Activated CD4-positive, alpha-beta T cell treated with anti-CD3 and anti-CD28 coated beads, Interleukin-2, amount 50 U/mL, for 4 hours (primary cell): ENCODE data around the gene LTBP4.

ENCODE experiments used
- DNase-seq, 2 experiments: peaks; one replicate each; pipeline ENCODE4 v3.0.0-alpha.2; 2020

LTBP4 gene

DNA sequence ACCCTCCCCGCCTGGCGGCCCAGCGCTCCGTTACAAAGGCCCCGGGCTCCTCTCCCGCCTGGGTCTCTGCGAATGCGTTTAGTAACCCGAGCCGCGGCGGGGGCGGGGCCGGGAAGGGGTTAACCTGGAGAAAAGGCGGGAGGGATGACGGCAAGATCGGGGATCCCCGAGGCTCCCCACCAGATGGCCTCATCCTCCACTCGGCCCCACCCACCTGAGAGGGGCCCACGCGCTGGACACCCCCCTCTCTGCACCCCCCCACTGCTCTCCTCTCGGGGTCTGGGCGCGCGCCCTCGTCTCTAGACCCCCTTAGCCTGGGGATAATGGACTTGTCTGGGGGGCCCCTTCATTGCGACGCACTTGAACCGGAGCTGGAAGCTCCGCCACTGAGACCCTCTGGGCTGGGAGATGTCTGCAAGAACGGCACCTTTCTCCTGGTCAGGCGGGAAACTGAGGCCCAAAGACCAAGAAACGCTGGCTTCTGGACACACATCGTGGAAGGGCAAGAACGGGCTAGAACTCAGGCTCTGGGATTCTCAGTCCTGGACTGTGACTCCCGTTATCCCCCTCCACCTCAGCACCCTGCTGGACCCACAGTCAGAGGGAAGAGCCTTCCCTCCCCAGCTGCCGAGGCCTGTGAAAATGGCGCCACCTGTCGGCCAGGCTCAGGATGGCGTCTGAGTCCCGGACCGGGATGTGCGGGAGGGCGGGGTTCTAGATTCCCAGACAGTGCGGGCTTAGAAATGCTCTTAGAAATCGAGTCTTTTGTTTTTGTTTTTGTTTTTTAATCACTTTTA is 2.9 kb upstream of the LTBP4 start:
- DNase-seq = peak; percentile 79 to 80

DNA sequence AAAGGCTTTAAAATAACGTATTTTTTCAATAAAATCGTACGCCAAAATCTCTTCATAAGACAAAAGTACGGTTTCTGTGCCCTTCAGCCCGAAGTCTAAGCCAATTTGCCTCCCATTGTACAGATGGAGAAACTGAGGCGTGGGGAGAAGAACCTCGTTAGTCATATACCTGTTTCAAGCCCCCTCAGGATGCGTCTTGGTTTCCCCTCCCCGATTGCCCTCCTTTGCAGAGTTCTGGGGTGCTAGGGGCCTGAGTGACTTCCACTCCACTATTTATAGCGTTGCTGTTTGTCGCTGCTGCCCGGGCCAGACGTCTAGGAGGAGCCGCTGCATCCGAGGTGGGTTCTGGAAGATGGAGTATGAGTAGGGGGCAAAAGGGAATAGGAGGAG is 2.3 kb upstream of the LTBP4 start:
- no peak for DNase-seq

DNA sequence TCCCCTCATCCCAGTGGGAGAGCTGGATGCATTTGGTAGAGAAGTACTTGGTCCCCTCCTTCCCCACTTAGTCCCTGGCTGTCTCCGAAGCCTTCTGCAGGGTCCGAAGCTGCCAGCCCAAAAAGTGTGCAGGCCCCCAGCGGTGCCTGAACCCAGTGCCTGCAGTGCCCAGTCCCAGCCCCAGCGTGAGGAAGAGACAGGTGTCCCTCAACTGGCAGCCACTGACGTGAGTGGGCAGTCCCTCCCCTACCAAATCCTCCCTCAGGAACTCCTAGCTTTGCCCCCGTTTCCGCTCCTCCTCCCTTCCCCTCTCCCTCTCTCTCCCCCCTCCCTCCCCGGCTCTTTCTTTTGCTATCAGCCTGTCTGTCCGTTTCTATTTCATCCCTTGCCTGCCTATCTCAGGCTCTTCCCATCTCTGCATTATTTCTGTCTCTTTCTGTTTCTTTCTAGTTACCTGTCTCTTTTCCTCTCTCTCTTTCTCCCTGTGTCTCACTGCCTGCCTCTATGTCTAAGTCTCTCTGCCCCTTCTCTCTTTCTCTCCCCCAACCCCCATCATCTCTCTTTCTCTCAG is 1.8 kb upstream of the LTBP4 start:
- DNase-seq = no peak

DNA sequence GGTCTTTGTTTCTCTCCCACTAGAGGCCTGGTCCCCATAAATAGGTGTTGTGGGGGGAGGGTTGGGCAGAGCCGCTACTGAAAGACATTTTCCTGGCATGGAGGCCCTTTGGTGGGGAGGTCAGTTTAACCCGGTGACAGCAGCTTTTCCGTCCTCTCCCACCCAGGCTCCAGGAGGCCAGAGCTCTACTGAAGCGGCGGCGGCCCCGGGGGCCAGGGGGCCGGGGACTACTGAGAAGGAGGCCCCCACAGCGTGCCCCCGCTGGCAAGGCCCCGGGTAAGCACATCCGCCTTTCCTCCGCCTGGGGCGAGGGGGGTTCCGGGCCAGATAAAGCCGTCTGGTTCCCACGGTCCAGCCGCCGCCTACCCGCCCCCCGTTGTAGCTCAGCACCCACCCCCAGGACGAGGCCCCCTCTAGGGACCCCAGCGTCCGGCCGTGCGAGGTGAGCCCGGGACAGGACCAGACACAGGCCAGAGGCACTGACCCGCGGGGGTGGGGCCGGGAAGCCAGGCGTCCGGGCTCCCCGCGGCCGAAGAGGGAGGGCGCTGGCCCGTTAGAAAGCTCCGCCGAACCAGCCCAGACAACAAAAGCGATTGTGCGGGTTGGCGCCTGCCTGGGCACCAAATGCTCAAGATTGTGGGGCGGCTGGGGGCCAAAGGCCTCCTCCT is 1.1 kb upstream of the LTBP4 start:
- no peak for DNase-seq

DNA sequence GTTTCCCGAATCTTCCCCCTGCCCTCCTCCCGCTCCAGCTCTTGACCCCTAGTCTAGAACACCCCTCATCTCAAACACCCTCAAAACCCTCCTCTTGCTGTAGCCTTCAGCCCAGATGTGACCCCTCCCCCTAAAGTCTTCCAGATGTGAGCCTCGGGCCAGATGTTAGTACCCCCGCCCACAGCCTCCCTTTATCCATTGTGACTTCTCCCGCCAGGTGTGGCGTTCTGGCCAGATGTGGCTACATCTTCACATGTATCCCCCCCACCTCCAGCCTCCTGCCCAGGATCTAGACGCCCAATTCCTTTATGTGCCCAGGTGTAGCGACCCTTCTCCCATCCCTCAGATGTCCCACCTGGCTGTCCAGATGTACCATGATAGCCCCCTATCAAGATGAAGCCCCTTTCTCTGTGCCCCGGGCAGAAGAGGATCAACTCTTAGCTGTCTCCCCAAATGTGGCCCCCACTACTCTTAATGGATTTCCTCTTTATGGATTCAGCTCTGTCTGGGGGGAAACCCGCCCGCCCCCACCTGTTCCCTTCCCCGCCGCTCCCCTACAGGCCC is 517 bp upstream of the LTBP4 start:
- no peak for DNase-seq

GRCh38 chr19:40603071-40603388 is 1.9 kb downstream of the LTBP4 start:
- DNase-seq = no peak

- peak; percentile 97 to 98 for DNase-seq
Measured at GRCh38 chr19:40603389-40604170, 2.4 kb downstream of the LTBP4 start.

- DNase-seq = no peak
Measured at GRCh38 chr19:40604171-40604646, 3.0 kb downstream of the LTBP4 start.

GRCh38 chr19:40604647-40605215 is 3.6 kb downstream of the LTBP4 start:
- no peak for DNase-seq

DNA sequence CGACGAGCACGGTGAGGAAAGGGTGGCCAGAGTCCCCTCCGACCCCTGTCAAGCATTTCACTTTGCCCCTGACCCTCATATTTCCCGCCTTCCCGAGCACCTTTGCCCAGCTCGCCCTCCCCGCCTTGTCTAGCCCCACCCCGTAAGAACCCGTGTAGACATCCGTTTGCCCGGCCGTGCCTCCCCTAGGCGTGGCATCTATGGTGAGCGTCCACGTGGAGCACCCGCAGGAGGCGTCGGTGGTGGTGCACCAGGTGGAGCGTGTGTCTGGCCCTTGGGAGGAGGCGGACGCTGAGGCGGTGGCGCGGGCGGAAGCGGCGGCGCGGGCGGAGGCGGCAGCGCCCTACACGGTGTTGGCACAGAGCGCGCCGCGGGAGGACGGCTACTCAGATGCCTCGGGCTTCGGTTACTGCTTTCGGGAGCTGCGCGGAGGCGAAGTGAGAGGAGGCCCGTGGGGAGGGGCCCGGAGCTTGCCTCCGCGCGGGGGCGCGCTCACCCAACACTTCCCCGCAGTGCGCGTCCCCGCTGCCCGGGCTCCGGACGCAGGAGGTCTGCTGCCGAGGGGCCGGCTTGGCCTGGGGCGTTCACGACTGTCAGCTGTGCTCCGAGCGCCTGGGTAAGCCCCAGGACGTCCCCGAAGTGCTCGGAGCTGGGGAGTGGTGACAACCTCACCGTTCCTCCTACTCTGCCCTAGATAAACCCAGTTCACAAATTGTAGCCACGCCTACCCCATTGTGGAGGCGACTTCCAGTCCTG is 4.2 kb downstream of the LTBP4 start:
- peak; percentile 76 to 83 for DNase-seq

DNA sequence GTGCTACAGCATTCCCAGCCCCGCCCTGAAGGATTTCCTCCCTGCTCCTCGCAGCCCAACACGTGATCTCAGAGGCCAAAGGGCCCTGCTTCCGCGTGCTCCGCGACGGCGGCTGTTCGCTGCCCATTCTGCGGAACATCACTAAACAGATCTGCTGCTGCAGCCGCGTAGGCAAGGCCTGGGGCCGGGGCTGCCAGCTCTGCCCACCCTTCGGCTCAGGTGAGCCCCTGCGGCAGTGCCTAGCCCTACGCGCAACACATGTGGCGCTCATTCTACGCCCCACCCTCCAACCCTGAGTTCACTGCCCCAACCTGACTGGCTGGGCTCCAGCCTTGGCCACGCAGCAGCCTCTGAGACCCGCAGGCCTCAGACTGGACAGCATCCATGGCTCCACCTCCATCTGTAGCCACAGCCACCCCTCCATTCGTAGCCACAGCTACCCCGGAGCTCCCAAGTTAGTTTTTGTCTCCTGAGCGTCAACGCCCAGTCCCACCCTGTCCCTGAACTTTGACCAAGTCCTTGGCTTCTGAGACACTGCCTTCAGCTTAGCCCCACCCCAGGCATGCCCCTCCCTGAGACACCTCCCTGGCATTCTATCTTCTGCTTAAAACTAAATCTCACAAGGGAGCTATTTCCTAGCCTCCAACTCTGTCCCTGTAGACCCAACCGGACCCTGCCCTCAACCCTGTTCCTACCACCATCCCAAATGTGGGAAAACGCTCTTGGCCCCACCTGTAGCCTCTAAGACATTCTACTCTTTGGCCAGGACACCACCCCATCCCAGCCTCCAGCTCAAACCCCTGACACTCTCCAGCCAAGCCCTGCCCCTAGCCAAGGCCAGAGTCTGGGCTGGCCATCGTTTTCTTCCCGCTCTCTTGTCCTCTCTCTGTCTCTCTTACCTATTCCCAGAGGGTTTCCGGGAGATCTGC is 6.4 kb downstream of the LTBP4 start:
- DNase-seq = no peak

DNA sequence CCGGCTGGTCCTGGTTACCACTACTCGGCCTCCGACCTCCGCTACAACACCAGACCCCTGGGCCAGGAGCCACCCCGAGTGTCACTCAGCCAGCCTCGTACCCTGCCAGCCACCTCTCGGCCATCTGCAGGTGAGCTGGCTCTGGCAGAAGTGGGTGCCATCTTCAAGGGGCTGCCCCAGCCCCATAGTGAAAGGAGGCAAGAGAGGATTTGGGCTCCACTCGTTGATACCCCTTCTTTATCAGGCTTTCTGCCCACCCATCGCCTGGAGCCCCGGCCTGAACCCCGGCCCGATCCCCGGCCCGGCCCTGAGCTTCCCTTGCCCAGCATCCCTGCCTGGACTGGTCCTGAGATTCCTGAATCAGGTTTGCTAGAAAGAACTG is 7.1 kb downstream of the LTBP4 start:
- DNase-seq = no peak

DNA sequence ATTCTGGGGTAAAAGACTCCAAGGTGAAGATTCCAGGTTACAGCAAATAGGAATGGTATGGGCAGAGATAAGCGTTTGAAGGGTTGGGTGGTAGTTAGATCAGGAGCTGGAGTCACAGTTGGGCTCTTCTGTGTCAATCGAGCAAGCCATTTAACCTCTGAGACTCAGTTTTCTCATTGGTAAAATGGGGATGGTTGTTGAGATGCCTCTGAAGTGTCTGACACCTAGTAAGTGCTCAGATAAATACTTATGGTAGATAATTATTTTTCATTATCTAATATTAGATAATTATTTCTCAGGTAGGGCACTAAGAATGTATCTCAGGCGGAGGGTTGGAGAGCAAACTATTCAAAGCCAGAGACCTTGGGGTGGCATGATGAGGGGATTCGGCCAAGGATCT is 7.8 kb downstream of the LTBP4 start:
- no peak for DNase-seq

DNA sequence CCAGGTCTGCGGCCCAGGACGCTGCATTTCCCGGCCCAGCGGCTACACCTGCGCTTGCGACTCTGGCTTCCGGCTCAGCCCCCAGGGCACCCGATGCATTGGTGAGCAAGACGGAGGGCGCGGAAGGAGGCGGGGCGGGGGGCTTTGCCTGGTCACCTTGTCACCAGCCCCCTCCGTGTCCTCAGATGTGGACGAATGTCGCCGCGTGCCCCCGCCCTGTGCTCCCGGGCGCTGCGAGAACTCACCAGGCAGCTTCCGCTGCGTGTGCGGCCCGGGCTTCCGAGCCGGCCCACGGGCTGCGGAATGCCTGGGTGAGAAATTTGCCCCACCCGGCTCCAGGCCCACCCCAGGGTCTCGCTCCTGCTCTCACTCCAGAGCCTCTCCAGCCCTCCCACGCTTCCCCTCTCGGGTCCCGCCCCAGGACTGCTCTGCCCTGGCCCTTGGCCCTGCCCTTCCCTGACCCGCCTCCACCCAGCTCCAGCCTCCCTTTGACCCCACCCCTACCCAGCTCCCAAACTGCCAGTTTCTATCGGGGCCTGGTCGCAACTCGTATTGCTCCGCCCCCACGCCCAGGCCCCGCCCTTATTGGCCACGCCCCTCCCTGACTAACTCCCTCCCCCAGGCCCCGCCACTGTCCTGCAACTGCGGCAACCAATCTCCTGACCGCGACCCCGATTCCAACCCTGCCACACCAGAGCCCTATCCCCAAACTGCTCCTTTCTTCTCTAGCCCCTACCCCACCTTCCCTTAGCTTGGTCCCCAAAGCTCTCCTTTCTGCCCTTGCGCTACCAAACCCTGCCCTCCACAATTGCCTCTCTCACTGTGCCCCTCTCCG is 8.6 kb downstream of the LTBP4 start:
- DNase-seq = peak; percentile 83 to 88

DNA sequence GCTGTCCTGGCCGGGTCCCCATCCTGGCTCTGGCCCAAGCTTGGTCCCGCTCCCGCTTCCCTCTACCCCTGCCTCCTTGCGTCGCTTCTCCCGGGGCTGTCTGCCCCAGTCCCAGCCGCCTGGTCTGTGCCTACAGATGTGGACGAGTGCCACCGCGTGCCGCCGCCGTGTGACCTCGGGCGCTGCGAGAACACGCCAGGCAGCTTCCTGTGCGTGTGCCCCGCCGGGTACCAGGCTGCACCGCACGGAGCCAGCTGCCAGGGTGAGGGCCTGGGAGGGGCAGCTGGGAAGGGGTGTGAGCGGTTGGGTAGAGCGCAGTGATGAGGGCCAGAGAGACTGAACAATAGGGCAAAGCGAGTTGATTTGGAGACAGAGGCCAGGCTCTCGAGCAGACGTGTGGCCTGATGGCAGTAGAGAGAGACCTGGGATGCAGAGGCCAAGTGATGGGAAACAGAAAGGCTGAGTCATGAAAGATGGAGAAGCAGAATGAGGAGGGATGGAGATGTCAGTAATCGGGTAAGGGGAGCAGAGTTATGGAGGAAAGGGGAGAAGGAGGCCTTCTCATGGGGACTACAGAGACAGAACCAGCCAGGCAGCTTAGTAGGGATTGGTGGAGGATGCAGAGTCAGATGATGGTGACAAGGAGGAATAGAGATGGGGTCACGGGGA is 9.4 kb downstream of the LTBP4 start:
- peak; percentile 47 to 55 for DNase-seq

GRCh38 chr19:40611096-40611495 is 9.9 kb downstream of the LTBP4 start:
- no peak for DNase-seq

GRCh38 chr19:40611900-40612698 is 10.9 kb downstream of the LTBP4 start:
- no peak for DNase-seq
